ENCODE data around the gene OR9Q1.

The OR9Q1 gene

DNA sequence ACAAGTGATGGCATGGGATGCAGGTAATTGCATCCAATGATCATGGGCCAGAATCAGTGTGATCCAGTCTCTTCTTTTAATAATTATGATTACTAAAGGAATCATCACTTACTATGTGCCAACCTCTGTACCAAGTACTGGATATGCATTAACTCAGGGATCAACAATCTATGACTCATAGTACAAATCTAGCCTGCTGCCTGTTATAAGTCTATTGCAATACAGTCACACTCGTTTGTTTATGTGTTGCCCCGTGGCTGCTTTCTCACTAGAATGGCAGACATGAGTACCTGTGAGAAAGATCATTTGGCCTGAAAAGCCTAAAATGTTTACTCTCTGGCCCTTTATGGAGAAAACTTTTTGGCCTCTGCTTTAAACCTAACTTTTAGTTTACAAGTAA lies 52.1 kb downstream of the OR9Q1 start:
- no peak overlapping the region for H3K23ac ChIP-seq (ENCODE audit: low read length)
- H3K27ac ChIP-seq (ENCODE audit: low read depth, low read length) = no peak overlapping the region
- H2AK5ac ChIP-seq (ENCODE audit: low read length) = no peak overlapping the region
- H2BK5ac ChIP-seq (ENCODE audit: low read depth, low read length, poor library complexity) = no peak overlapping the region
- H3K4me2 ChIP-seq (ENCODE audit: low read length) = no peak overlapping the region
- no peak overlapping the region for H4K8ac ChIP-seq (ENCODE audit: low read depth, low read length)
- H3K79me2 ChIP-seq (ENCODE audit: control insufficient read depth, insufficient read depth, low read length, poor library complexity) = no peaks in the 10 kb centered on the region
- no peak overlapping the region for H3K14ac ChIP-seq (ENCODE audit: low read length)
- no peaks in the 10 kb centered on the region for H3K36me3 ChIP-seq (ENCODE audit: control insufficient read depth in 1 of 2, insufficient read depth in 2 of 2, low read length in 2 of 2)
- H3K79me1 ChIP-seq (ENCODE audit: low read length) = no peaks in the 10 kb centered on the region
- no CpG with 5 or more reads among the region's 2 CpGs for WGBS (ENCODE audit: extremely low coverage, insufficient coverage, insufficient read length)
- H3K27me3 ChIP-seq (ENCODE audit: insufficient read depth, low read length) = no peaks in the 10 kb centered on the region
- no peak overlapping the region for H3K18ac ChIP-seq (ENCODE audit: low read length)
- H2BK12ac ChIP-seq (ENCODE audit: low read length) = no peak overlapping the region
- H4K12ac ChIP-seq (ENCODE audit: low read depth, low read length) = no peak overlapping the region
- no peak overlapping the region for H3K4ac ChIP-seq (ENCODE audit: low read depth, low read length)
- no peak overlapping the region for H3K4me3 ChIP-seq (ENCODE audit: low read depth, low read length)
- no peaks in the 10 kb centered on the region for H3K9me3 ChIP-seq (ENCODE audit: insufficient read depth, low read depth, low read length)
- H2AFZ ChIP-seq (ENCODE audit: insufficient read depth, low read length, poor library complexity) = no peak overlapping the region
- no peak for DNase-seq
- no peak overlapping the region for H4K91ac ChIP-seq (ENCODE audit: low read depth, low read length)
- no peak overlapping the region for H3K9ac ChIP-seq (ENCODE audit: low read length)
- peaks cover 0 to under 1% of the 10 kb centered on the region in 2 experiments for H3K4me1 ChIP-seq (ENCODE audit: control insufficient read depth in 1 of 2, insufficient read depth in 2 of 2, low read length in 2 of 2)
- no peak overlapping the region for H2BK120ac ChIP-seq (ENCODE audit: insufficient read depth, low read length, poor library complexity)

DNA sequence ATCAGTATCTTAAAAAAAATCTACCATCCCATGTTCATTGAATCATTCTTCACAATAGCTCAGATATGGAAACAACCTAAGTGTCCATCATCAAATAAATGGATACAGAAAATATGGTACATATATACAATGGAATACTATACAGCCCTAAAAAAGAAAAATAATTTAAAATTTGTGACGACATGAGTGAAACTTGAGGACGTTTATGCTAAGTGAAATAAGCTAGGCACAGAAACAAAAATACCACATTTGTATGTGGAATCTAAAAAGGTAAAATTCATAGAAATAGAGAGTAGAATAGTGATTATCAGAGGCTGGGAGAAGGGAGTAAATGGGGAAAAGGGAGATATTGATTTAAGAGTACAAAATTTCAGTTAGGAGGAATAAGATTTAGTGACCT lies 62.8 kb downstream of the OR9Q1 start:
- Histone ChIP-seq H2BK120ac (ENCODE audit: insufficient read depth, low read length, poor library complexity) (no peak overlapping the region), H3K14ac (ENCODE audit: low read length) (no peak overlapping the region), H3K36me3 (ENCODE audit: control insufficient read depth in 1 of 2, insufficient read depth in 2 of 2, low read length in 2 of 2) (no peaks in the 10 kb centered on the region), H2BK12ac (ENCODE audit: low read length) (no peak overlapping the region), H3K27me3 (ENCODE audit: insufficient read depth, low read length) (no peaks in the 10 kb centered on the region), H3K18ac (ENCODE audit: low read length) (no peak overlapping the region), H3K9ac (ENCODE audit: low read length) (no peak overlapping the region), H2AFZ (ENCODE audit: insufficient read depth, low read length, poor library complexity) (no peak overlapping the region), H3K27ac (ENCODE audit: low read depth, low read length) (no peak overlapping the region), H3K79me2 (ENCODE audit: control insufficient read depth, insufficient read depth, low read length, poor library complexity) (no peaks in the 10 kb centered on the region), H3K79me1 (ENCODE audit: low read length) (no peaks in the 10 kb centered on the region), H3K4me1 (ENCODE audit: control insufficient read depth in 1 of 2, insufficient read depth in 2 of 2, low read length in 2 of 2) (no peaks in the 10 kb centered on the region), H2AK5ac (ENCODE audit: low read length) (no peak overlapping the region), H4K12ac (ENCODE audit: low read depth, low read length) (no peak overlapping the region), H3K23ac (ENCODE audit: low read length) (no peak overlapping the region), H2BK5ac (ENCODE audit: low read depth, low read length, poor library complexity) (no peak overlapping the region), H3K4ac (ENCODE audit: low read depth, low read length) (no peak overlapping the region), H3K4me2 (ENCODE audit: low read length) (no peak overlapping the region), H4K91ac (ENCODE audit: low read depth, low read length) (no peak overlapping the region), H3K9me3 (ENCODE audit: insufficient read depth, low read depth, low read length) (no peaks in the 10 kb centered on the region), H3K4me3 (ENCODE audit: low read depth, low read length) (no peak overlapping the region), H4K8ac (ENCODE audit: low read depth, low read length) (no peak overlapping the region)
- DNase-seq = no peak
- WGBS (ENCODE audit: extremely low coverage, insufficient coverage, insufficient read length) = no CpG with 5 or more reads among the region's 2 CpGs

DNA sequence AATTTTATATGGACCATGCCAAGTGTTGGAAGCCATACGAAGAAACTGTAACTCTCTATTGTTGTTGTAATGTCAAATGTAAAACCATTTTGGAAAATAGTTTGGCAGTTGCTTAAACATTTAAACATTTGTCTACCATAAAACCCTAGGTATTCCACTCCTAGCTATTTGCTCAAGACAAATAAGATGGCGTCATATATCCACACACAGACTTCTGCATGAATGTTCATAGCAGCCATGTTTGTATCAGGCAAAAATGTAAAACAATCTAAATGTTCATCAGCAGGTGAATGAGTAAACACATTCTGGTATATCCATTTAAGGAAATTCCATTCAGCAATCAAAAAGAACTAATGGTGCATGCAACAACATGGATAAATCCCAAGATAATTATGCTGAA lies 73.8 kb downstream of the OR9Q1 start:
- no peaks in the 10 kb centered on the region for H3K36me3 ChIP-seq (ENCODE audit: control insufficient read depth in 1 of 2, insufficient read depth in 2 of 2, low read length in 2 of 2)
- H4K12ac ChIP-seq (ENCODE audit: low read depth, low read length) = no peak overlapping the region
- no CpG with 5 or more reads among the region's 2 CpGs for WGBS (ENCODE audit: extremely low coverage, insufficient coverage, insufficient read length)
- H3K79me2 ChIP-seq (ENCODE audit: control insufficient read depth, insufficient read depth, low read length, poor library complexity) = no peaks in the 10 kb centered on the region
- H3K4me2 ChIP-seq (ENCODE audit: low read length) = no peak overlapping the region
- H2BK12ac ChIP-seq (ENCODE audit: low read length) = no peak overlapping the region
- H3K27me3 ChIP-seq (ENCODE audit: insufficient read depth, low read length) = no peaks in the 10 kb centered on the region
- H3K4me3 ChIP-seq (ENCODE audit: low read depth, low read length) = no peak overlapping the region
- H2BK5ac ChIP-seq (ENCODE audit: low read depth, low read length, poor library complexity) = no peak overlapping the region
- H3K4ac ChIP-seq (ENCODE audit: low read depth, low read length) = no peak overlapping the region
- H3K27ac ChIP-seq (ENCODE audit: low read depth, low read length) = no peak overlapping the region
- H3K14ac ChIP-seq (ENCODE audit: low read length) = no peak overlapping the region
- no peak overlapping the region for H3K18ac ChIP-seq (ENCODE audit: low read length)
- H3K4me1 ChIP-seq (ENCODE audit: control insufficient read depth in 1 of 2, insufficient read depth in 2 of 2, low read length in 2 of 2) = no peaks in the 10 kb centered on the region
- H4K91ac ChIP-seq (ENCODE audit: low read depth, low read length) = no peak overlapping the region
- no peak overlapping the region for H2AFZ ChIP-seq (ENCODE audit: insufficient read depth, low read length, poor library complexity)
- no peaks in the 10 kb centered on the region for H3K79me1 ChIP-seq (ENCODE audit: low read length)
- no peaks in the 10 kb centered on the region for H3K9me3 ChIP-seq (ENCODE audit: insufficient read depth, low read depth, low read length)
- H2AK5ac ChIP-seq (ENCODE audit: low read length) = no peak overlapping the region
- H3K23ac ChIP-seq (ENCODE audit: low read length) = no peak overlapping the region
- H4K8ac ChIP-seq (ENCODE audit: low read depth, low read length) = no peak overlapping the region
- H2BK120ac ChIP-seq (ENCODE audit: insufficient read depth, low read length, poor library complexity) = no peak overlapping the region
- no peak for DNase-seq
- no peak overlapping the region for H3K9ac ChIP-seq (ENCODE audit: low read length)

- no CpG with 5 or more reads among the region's 1 CpG for WGBS (ENCODE audit: extremely low coverage, insufficient coverage, insufficient read length)
- H3K79me1 ChIP-seq (ENCODE audit: low read length) = no peaks in the 10 kb centered on the region
- H3K4me2 ChIP-seq (ENCODE audit: low read length) = no peak overlapping the region
- H3K9me3 ChIP-seq (ENCODE audit: insufficient read depth, low read depth, low read length) = peaks cover 2% of the 10 kb centered on the region
- H3K14ac ChIP-seq (ENCODE audit: low read length) = no peak overlapping the region
- H4K8ac ChIP-seq (ENCODE audit: low read depth, low read length) = no peak overlapping the region
- H3K9ac ChIP-seq (ENCODE audit: low read length) = no peak overlapping the region
- no peaks in the 10 kb centered on the region for H3K79me2 ChIP-seq (ENCODE audit: control insufficient read depth, insufficient read depth, low read length, poor library complexity)
- no peak overlapping the region for H3K4me3 ChIP-seq (ENCODE audit: low read depth, low read length)
- no peak overlapping the region for H3K18ac ChIP-seq (ENCODE audit: low read length)
- no peak overlapping the region for H3K4ac ChIP-seq (ENCODE audit: low read depth, low read length)
- no peaks in the 10 kb centered on the region for H3K27me3 ChIP-seq (ENCODE audit: insufficient read depth, low read length)
- H2BK12ac ChIP-seq (ENCODE audit: low read length) = no peak overlapping the region
- no peaks in the 10 kb centered on the region for H3K36me3 ChIP-seq (ENCODE audit: control insufficient read depth in 1 of 2, insufficient read depth in 2 of 2, low read length in 2 of 2)
- no peak overlapping the region for H2AK5ac ChIP-seq (ENCODE audit: low read length)
- no peak overlapping the region for H4K91ac ChIP-seq (ENCODE audit: low read depth, low read length)
- no peak overlapping the region for H2AFZ ChIP-seq (ENCODE audit: insufficient read depth, low read length, poor library complexity)
- no peak overlapping the region for H2BK5ac ChIP-seq (ENCODE audit: low read depth, low read length, poor library complexity)
- H4K12ac ChIP-seq (ENCODE audit: low read depth, low read length) = no peak overlapping the region
- no peak for DNase-seq
- no peak overlapping the region for H2BK120ac ChIP-seq (ENCODE audit: insufficient read depth, low read length, poor library complexity)
- no peak overlapping the region for H3K23ac ChIP-seq (ENCODE audit: low read length)
- no peaks in the 10 kb centered on the region for H3K4me1 ChIP-seq (ENCODE audit: control insufficient read depth in 1 of 2, insufficient read depth in 2 of 2, low read length in 2 of 2)
- H3K27ac ChIP-seq (ENCODE audit: low read depth, low read length) = no peak overlapping the region
Measured at GRCh38 chr11:58121096-58121495, 97.4 kb downstream of the OR9Q1 start.

All from trophoblast cell (in vitro differentiated cells and primary cell).